ENCODE results near the gene SERPINB10. TPM values are rescaled to one million over a fixed set of nuclear protein-coding genes. Genes with fewer than 3 reads are reported as not detected.

The SERPINB10 gene
- polyA plus RNA-seq, 10 donors, result 0.09 to 1.5 (median 0.24) TPM; not detected in 5

DNA sequence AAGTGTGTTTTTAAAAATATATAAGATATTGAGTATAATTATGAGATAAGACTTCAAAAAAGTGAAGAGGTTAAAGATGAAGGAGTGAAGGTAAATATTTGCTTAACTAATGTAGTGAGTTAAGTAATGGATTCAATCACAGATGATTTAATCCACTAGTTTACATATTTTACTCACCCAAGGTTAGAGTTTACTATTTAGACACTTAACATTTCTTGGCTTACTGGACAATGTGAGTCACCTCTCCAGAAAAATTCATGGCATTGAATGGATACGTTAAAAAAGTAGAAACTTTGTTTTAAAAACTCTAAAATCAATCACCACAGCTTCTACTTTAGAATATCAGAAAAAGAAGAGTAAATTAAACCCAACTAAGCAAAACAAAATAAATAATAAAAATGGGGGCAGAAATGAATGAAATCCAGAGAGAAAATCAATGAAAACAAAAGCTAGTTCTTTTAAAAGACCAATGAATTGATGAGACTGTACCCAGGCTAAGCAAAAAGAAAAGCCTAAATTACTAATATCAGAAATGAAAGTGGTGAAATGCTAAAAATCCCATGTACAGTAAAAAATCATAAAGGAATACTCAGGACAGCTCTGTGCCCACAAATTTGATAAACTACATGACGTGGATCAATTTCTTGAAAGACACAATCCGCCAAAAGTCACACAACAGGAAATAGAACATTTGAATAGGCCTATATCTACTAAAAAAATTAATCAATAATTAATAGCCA lies 39.5 kb downstream of the SERPINB10 start:
- DNase-seq, result no peak

DNA sequence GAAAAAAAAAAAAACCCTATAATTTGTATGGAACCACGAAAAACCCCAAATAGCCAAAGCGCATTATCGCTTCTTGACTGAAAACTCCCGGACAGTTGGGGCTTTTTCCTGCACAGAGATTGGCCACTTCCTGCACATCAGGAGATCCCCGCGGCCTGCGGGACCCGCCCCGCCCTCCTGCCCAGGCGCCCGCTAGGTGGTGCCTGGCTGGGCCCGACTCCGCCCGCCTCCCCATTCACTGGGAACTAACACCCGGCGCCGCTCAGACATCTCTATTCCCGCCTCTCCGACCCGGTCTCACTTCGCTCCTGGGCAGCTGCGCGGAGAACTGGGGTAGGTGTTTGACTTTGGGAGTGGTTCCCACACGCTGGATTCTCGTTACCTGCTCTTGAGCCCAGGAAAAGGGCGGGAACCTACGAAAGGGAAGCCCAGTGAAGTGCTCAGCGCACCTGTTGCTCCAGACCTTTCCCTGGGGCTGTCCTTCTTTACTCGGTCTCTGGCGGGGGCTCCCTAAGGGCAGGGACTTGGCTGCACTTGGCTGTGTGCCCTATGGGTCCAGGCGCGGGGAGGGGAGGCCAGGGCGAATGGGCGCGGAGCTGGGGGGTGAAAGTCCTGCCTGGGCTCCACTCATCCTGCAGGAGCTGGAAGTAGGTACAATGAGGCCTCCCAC lies 41.4 kb downstream of the SERPINB10 start, which contains the start of gene HMSD:
Gene HMSD, plus strand, starts transcription at position 234 of the 670 bp plus-strand sequence. CDS start 4,155 bp downstream, outside the sequence.
- DNase-seq, result no peak

DNA sequence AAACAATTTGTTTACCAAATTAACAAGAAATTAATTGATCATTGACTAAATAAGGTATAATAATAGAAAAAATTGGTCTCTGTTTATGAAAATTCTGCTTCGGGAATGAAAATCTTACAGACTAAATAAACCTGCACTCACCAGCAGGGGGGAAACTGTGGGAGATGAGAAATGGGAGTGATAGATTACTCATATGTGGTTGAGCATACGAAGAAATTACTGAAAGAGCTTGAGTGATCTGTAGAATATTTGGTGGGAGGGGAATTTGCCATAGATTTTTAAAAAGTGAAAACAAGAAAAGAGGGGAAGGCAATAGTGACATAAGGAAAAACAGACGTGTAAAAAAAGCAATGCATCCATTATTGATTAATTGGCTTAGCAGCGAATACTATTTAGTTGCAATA lies 43.5 kb downstream of the SERPINB10 start:
- no peak for DNase-seq

DNA sequence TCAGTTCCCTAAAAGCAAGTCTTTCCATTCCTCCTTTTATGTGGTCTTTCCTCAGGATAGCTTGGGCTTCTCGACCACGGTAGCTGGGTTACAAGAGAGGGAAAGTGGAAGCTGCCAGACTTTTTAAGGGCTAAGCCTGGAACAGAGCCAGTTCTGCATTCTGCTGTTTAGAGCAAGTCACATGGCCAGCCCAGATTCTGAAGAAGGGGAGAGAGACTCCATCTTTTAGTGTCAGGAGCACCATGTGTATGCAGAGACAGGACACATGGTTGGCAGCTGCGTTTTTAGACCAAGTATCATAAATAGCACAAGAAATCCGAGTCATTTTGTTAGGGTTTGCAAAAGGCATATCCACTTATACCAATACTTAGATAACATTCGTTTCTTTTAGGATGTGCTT lies 46.1 kb downstream of the SERPINB10 start:
- peak in 1 of 3 donors; percentile 19 for DNase-seq

DNA sequence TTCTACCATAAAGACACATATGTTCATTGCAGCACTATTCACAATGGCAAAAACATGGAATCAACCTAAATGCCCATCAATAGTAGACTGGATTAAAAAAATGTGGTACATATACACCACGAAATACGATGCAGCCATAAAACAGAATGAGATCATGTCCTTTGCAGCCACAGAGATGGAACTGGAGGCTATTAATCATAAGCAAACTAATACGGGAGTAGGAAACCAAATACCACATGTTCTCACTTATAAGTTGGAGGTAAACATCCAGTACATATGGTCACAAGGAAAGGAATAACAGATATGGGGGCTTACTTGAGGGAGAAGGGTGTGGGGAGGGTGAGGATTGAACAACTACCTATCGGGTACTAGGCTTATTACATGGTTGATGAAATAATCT lies 49.0 kb downstream of the SERPINB10 start:
- no peak for DNase-seq

DNA sequence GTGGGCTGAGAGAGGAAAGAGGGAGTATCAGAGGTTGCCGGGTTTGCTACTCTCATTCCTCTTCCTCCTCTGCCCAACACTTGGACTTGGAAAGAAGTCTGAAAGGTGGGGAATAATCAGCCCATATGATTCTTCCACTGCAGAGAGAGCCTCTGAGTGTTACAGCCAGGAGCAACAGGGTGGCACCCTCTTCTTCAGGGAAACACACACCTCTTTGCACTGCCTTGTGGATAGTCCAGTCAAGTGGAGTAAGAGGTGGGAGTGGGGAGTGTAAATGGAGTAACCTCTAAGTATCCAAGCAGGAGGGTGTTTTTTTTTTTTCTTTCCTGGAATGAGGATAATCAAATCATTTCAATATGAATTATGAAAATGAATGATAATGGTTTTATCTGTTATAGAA lies 53.1 kb downstream of the SERPINB10 start:
- no peak for DNase-seq

DNA sequence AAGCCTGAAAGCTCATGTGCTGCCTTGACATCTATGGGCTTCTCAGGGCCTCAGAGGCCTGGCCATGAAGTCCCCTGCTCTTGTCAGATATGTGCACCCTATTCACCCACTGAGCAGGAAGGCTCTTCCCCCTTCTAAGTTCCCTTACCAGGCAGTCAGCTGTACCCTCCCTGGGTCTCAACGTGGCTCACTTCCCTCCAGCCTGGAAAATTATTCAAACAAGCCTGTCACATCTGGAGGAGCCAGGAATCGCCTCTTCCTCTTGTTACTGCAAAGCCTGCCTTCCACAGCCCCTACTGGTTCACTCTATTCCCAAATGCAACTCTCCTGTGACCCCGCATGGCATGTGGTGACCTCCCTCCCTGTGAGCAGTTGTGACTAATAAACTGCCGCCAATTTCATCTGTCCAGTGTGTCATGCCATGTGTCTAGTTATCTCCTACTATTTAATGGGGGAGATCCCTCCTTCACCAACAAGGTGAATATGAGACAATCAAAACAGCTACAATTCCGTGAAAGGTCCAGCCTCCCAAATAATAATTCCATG lies 53.8 kb downstream of the SERPINB10 start:
- DNase-seq, result no peak

DNA sequence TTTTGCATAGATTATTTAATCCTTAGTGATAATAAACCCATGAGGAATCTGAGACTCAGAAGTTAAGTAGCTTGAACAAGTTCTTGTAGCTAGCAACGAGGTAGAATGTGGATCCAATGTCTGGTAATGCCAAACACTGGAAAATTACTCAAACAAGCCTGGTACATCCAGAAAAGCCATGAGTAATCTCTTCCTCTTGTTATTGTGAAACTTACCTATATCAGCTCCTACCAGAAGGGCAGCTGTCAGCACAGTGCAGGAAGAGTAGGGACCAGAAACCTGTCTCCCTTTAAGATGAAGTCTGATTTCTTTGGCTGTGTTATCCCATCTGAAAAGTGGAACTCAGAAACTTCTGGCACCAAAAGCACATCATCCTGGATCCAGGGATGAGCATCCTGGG lies 54.4 kb downstream of the SERPINB10 start:
- no peak for DNase-seq

DNA sequence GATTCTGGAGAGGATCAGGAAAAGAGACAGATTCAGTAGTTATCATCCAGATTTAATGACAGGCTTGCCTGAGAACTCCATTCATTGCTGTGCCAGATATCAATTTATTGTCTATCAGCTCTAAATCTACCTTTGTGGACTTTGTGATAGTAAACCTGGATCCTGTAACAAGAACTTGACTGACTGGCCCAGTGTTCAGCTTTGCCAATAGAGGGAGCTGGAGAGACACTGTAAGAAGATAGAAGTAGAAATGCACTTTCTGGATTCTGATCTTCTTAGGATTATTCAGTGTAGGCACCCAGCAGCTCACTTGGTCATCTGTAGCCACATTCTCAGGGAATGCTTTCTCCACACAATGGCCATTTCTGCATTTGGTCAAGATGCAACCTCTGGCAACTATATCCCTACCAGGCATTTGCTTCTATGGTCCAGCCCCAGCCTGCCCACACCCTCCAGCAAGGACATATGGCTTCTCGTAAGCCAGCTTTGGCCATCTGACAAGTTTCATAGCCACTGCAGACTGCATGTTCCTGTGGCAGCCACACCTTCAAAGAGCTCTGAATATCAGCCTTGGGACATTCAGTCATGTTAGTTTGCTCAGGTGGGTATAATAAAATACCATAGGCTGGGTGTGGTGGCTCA lies 56.0 kb downstream of the SERPINB10 start:
- peak in 1 of 3 donors; percentile 30 for DNase-seq

DNA sequence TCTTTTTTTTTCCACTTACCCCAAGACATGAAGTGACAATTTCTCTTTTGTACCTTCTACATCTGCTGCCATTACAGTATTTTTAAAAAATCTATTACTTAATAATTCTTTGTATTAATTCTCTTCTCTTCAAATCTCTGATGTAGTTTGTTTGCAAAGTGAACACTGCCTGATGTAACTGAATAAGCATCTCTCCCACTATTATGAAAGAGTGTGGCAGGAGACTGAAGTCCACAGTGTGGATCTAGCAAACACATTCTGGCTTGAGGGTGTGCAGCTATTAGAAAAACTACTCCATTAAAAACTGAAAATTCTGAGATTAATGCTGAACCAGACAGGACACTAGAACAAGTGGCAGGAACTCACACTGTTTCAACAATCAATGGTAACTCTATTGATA lies 57.1 kb downstream of the SERPINB10 start:
- DNase-seq, result no peak

DNA sequence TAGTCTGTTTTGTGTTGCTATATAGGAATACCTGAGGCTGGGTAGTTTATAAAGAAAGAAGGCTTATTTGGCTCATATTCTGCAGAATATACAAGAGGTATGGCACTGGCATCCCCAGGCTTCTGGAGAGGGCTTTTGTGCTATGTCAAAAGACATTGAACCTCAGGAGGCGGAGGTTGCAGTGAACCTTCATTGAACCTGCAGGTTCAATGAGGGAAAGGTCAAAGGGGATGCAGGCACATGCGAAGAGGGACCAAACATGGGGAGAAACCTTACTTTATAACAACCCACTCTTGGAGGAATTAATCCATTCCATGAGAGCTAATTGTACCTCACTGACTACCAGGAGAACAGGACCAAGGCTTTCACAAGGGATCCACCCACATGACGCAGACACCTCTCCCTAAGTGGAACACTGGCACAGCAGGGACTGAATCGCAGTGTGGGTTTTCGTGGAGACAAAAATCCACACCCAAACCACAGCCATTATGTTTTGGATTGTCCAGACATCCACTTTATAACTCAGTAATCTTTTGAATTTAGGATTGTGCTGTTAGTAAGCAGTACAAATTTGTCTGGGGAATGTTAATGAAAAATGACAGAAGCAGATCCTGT lies 58.1 kb downstream of the SERPINB10 start:
- DNase-seq, result no peak

DNA sequence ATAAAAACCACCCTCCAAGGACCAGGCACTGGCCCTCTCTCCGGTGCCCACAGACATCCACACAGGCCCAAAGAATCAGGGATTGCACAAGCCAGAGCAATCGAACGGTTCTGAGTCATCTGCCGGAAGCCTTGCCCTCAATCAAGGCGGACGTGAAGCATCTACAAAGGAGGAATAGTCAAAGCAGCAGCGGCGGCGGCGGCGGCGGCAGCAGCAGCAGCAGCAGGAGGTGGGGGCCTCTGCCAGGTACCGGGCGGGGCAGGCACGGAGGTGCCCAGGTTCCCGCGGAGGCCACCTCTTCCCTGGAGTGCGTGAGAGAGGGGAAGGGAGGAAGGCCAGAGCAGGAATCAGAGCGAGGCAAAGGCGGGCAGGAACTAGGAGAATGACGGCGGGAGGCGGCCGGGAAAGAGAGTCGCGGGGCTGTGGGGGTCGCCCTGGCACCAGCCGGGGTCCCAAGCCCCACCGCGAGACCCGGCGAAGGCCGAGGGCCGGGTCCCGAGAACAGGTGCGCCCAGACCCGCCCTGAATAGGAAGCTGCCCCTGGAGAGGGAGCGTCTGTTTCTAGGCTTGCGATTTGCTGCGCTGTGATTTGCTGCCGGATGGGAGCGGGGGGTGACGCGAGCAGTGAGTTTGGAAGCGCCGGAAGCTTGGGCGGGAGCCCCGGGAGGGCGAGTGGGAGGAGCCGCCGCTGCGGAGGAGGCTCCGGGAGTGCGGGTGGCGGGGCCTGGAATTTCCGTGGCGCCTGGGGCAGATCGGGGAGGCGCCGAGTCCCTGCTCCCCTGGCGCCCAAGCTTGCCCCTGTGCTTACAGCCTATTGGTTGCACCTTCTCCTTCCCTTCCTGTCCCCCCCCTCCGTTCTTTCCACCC lies 62.4 kb downstream of the SERPINB10 start, which contains the start of gene SERPINB8:
Gene SERPINB8, plus strand, starts transcription at position 140 of the 867 bp plus-strand sequence. CDS start 8,228 bp downstream, outside the sequence.
- peak; percentile 91 to 95 (median 93) for DNase-seq

DNA sequence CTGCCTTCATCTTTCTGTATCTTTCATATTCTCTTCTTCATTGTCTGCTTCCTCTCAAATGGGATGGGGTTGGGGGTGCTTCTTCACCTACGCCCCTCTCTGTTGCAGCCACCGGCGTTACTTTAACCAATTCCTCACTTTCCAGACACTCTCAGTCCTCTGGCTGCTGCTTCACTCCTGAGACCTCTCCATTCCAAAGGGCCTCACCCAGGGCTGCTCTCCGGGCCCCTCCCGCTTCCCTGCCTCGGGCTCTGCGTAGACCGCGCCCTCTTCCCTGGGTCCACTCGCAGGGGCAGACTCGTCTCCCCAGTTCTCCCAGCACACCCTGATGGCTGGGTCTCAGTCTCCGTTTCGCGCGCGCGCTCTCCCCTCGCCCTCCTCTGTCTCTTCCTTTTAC lies 63.0 kb downstream of the SERPINB10 start:
- no peak for DNase-seq

DNA sequence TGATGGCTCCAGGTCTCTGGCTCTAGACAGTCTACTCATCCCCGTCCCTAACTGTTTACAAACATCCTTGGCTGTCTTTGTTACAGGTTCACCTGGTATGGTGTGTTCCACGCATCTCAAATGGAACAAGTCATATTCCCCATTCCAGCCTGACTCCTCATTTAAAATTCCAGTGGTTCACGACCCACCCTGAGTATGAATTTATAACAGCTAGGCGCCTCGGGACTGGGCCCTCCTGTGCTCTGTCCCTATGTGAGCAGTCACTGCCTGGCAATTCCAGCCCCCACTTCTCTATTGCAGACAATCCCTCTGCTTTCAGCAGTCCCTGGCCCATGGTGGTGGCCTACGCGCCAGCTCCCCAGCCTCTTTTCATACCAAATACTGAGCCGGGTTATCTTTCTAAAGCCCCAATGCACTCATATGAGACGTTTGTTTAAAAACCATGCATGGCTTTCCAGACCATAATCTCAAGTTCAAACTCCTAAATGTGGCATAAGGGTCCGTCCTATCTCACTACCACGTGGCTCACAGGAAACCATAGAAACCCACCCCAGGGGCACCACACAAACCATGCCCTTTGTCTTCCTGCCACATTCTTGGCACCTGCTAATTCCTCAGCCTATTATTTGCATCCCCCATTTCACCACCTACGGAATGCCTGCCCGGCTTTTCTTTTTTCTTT lies 63.7 kb downstream of the SERPINB10 start:
- DNase-seq, result no peak

DNA sequence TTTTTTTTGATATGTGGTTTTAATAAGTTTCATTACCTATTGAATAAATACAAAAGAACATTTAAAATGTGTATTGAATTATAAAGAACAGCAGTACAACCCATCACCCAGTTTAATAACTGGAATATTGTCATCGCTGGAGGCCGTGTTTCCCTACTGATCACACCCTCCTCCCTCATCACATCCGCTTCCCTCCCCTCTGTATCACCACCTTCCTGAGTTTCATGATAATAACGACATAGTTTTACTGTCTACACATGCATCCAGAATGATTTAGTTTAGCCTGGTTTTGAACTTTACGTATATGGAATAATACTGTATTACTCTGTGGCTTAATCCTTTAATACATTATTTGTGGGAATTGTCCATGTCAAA lies 64.2 kb downstream of the SERPINB10 start:
- DNase-seq, result no peak

DNA sequence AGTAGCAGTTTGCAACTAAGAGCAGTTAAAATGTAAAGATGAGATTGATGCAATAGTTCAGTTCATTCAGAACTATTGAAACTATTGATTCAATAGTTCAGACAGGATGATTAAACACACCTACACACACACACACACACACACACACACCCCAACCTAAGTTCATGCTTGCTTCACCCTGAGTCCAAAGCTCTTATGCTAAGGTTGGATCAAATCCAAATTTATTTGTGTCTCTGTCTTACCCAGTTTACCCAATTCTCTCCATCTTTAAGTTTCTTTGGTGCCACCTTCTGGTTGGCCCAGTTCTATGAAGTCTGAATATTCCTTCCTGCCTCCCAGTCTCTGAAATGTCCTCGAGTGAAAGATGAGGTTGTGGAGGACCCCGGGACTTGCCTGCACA lies 67.2 kb downstream of the SERPINB10 start:
- DNase-seq, result no peak

DNA sequence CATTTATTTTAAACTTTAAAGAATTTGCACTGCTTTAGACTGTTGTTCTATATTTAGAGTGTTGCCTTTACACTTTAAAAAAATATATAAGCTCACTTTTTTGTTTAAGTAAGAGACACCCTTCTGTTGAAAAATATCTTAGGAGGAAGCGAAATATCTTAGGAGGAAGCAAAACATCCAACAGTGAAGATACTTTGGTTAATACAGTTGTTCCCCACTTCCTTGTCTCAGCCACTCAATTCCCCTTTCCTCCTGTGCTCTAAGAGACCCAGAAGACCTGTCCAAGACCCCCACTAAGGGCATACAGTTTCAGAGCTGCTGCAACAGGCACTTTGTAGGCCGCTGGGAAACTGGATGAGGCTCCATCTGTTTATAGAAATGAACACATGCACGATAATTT lies 67.9 kb downstream of the SERPINB10 start:
- no peak for DNase-seq

DNA sequence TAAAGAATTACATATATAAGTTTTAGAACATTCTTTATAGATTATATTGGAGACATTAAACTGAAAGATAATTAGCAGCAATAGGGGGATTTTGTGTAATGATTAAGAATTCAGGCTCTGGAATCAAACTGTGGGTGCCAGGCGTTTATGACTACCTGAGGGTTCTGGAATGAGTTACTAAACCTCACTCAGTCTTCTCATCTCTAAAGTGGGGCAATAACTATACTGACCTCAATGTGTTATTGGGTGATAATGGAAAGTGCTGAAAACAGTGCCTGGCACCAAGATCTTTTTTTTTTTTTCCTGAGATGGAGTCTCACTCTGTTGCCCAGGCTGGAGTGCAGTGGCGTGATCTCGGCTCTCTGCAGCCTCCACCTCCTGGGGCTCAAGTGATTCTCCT lies 69.3 kb downstream of the SERPINB10 start:
- no peak for DNase-seq

DNA sequence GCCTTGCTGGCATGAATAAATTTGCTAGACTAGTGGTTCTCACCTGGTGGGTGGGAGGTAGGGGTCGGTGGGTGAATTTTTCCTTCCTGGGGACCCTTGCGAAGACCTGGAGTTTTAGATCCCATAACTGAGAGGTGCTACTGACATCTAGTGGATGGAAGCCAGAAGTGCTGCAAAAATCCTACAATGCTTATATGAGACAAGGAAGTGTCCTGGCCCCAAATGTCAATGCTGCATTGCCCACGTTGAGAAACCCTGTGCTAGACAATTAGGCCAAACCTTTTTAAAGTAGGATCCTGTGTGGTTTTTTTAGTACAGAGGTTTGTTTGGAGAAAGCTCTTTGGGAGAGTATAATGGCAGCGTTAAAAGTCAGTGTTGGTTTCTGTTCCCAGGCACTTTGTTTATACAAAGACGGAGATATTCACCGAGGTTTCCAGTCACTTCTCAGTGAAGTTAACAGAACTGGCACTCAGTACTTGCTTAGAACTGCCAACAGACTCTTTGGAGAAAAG lies 71.7 kb downstream of the SERPINB10 start:
- DNase-seq, result peak; percentile 54 to 78 (median 65)

DNA sequence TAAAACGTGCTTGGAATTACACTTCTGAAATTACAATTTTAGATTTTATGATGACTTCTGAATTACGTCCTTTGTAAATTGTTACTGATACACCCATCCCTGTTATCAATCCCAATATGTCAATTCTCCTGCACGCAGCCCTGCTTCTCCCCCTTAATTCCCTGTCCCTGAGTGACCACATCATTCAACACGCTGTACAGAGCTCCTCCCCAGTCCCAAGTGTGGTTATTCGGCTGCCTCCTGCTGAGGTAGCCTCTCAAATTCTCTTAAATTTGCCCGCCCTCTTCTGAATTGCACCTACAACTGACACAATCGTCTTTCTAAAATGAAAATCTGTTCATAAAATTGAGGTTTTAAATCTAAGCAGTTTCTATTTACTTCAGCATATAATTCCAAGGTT lies 72.3 kb downstream of the SERPINB10 start:
- no peak for DNase-seq
